Thymus (tissue), 11 donors: ENCODE measurements around the gene KIRREL1. TPM values are rescaled to one million over a fixed set of nuclear protein-coding genes. Genes with fewer than 3 reads are reported as not detected.

Experiments used
- DNase-seq, 9 donors: peaks; one replicate each; pipeline ENCODE4 v3.0.0-alpha.2; 2013; ENCODE audit warnings: low spot score in 9 of 9, low read depth in 6 of 9, missing footprints in 1 of 9
- H3K27ac ChIP-seq, 2 donors: one replicate each; pipeline ENCODE4 v1.5.1; 2013; ENCODE audit warnings: control low read depth in 1 of 2, low read depth in 1 of 2, low read length in 1 of 2, mild to moderate bottlenecking in 1 of 2, moderate library complexity in 1 of 2
- H3K27me3 ChIP-seq, 2 donors: one replicate each; pipeline ENCODE4 v1.5.1; 2013; ENCODE audit warnings: low read length in 1 of 2; ENCODE audit not compliant: control insufficient read depth in 2 of 2, insufficient read depth in 1 of 2
- H3K36me3 ChIP-seq, 2 donors: one replicate each; pipeline ENCODE4 v1.5.1; 2013; ENCODE audit warnings: low read length in 1 of 2, mild to moderate bottlenecking in 1 of 2, moderate library complexity in 1 of 2; ENCODE audit not compliant: control insufficient read depth in 2 of 2, insufficient read depth in 2 of 2
- H3K4me1 ChIP-seq, 2 donors: one replicate each; pipeline ENCODE4 v1.5.1; 2013; ENCODE audit warnings: low read length in 2 of 2; ENCODE audit not compliant: control insufficient read depth in 2 of 2, insufficient read depth in 2 of 2
- H3K4me3 ChIP-seq, 2 donors: one replicate each; pipeline ENCODE4 v1.5.1; 2013; ENCODE audit warnings: low read length in 2 of 2, control low read depth in 1 of 2, mild to moderate bottlenecking in 1 of 2
- H3K9me3 ChIP-seq, 2 donors: one replicate each; pipeline ENCODE4 v1.5.1; 2013; ENCODE audit warnings: low read length in 1 of 2, mild to moderate bottlenecking in 1 of 2; ENCODE audit not compliant: control insufficient read depth in 2 of 2, insufficient read depth in 1 of 2
- WGBS: extraction: QIAGEN DNeasy Blood & Tissue Kit; methylation state at CpG from one replicate; pipeline ENCODE4 v1.1.7; 2013; 5-methylcytosine and 5-hydroxymethylcytosine counted together
- polyA plus RNA-seq: library from polyadenylated mRNA; stranded (reverse); fragments of 200-250 nt; gene quantifications from one replicate; pipeline ENCODE4 v1.2.3, GENCODE V29; 2013
- total RNA-seq: library from RNA; stranded (reverse); fragments of 120-200 nt; gene quantifications from one replicate; pipeline ENCODE4 v1.2.4, GENCODE V29; 2013
- donor health status: healthy.

Gene KIRREL1
- total and polyA plus RNA-seq, 2 donors, result 3.4 to 5.9 TPM

DNA sequence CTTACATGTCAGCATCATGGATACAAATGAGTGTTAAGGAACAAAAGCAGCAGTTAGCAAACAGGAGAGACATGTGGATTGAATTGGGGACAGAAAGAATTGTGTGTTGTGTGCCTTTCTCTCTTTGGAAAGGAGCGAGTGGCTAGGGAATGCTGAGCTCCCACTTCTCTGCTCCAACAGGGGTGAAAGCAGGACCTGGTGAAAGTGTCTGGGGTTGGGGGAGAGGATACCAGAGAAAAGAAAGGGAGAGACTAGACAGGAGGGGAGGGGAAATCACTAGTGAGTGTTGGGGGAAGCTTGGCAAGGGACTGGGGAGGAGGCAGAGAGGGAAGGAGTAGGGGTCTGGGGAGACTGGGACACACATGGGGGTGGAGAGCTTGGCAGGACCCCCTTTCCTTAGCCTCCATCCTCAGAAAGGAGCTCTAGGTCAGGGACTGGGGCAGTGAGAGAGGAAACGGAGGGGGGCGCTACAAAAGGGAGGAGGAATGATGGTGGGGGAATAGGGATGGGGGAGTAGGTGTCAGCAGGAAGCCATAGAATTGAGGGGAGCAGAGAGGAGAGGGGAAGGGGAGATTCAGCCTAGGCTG lies 2.2 kb downstream of the KIRREL1 start:
- Histone ChIP-seq H3K36me3 (no peaks in the 10 kb centered on the region), H3K27ac (no peak overlapping the region), H3K4me3 (no peak overlapping the region), H3K4me1 (peaks cover 5 to 31% of the 10 kb centered on the region in 2 donors), H3K9me3 (no peaks in the 10 kb centered on the region), H3K27me3 (peaks cover 0 to 7% of the 10 kb centered on the region in 2 donors)
- DNase-seq, result no peak
- WGBS, result 90% methylated on average over 3 of the region's 3 CpGs

DNA sequence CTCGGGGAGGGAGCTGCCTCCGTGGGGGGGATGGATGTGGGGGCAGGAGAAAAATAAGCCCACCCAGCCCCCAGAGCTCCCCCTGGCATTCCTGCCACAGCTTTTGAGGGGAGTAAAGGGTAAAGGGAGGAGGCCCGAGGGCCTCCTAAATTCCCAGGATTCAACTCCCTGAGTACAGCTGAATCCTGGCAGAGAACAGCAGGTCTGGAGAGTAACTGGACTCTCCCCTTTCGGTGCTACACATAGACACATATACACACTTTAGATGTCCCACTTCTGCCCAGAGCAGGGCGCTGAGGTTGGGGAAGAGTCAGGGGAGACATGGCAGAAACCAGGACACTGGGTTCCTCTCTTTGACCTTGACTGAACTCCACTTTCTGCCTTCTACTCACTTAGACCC lies 3.0 kb downstream of the KIRREL1 start:
- 95% methylated on average over 5 of the region's 5 CpGs for WGBS
- Histone ChIP-seq H3K4me1 (peaks cover 5 to 31% of the 10 kb centered on the region in 2 donors), H3K27me3 (peaks cover 0 to 4% of the 10 kb centered on the region in 2 donors), H3K27ac (no peak overlapping the region), H3K36me3 (no peaks in the 10 kb centered on the region), H3K4me3 (no peak overlapping the region), H3K9me3 (no peaks in the 10 kb centered on the region)
- DNase-seq, result no peak

DNA sequence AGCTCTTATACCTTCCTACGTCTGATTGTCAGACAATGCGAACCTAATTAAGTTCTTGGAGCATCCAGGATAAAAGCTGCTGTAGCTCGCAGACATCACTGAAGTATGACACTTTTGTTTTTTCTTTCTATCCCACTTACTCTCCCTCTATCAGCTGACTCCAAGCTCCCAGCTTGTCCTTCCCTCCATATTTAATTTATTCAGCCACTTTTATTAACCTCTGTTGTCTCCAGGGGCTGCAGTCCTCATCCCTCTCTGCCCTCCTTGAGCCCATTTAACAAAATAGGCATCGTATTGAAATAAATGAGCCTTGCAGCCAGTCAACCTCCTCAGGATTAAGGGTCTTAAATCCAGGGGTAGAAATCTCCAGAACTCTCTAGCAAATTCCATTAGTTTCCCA lies 7.1 kb downstream of the KIRREL1 start:
- 94% methylated on average over 4 of the region's 4 CpGs for WGBS
- Histone ChIP-seq H3K9me3 (no peaks in the 10 kb centered on the region), H3K4me3 (no peak overlapping the region), H3K4me1 (peaks cover 4 to 10% of the 10 kb centered on the region in 2 donors), H3K27me3 (no peaks in the 10 kb centered on the region), H3K36me3 (no peaks in the 10 kb centered on the region), H3K27ac (no peak overlapping the region)
- DNase-seq, result no peak

DNA sequence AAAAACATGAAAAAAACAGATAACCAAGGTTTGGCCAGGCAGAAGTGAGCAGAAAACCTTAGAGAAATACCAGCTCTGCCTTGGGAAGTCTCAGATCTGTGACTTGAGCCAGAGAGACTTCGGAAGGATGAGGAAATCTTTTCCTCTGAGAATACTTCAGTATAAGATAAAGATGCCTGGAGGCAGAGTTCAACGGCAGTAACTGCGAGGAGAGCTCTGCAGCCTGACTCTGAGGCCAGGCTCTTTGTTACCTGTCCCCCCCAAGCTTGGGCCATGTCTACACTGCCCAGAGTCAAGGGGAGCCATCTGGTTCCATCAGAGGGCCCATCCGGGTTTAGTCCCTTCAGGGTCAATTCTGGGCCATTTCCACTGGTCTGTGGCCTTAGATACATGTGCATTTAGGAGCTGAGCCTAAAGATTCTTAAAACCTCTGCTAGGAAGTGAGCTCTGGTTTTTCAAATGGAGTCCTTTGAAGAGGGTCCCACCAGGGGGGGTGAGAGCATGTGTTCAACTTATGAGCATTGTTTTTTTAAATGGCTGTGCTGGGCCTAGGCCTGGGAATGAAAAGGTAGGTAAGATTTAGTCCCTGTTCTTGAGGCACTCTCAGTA lies 8.7 kb downstream of the KIRREL1 start:
- 94% methylated on average over 4 of the region's 4 CpGs for WGBS
- H3K4me1 ChIP-seq, result peaks cover 3 to 4% of the 10 kb centered on the region in 2 donors

DNA sequence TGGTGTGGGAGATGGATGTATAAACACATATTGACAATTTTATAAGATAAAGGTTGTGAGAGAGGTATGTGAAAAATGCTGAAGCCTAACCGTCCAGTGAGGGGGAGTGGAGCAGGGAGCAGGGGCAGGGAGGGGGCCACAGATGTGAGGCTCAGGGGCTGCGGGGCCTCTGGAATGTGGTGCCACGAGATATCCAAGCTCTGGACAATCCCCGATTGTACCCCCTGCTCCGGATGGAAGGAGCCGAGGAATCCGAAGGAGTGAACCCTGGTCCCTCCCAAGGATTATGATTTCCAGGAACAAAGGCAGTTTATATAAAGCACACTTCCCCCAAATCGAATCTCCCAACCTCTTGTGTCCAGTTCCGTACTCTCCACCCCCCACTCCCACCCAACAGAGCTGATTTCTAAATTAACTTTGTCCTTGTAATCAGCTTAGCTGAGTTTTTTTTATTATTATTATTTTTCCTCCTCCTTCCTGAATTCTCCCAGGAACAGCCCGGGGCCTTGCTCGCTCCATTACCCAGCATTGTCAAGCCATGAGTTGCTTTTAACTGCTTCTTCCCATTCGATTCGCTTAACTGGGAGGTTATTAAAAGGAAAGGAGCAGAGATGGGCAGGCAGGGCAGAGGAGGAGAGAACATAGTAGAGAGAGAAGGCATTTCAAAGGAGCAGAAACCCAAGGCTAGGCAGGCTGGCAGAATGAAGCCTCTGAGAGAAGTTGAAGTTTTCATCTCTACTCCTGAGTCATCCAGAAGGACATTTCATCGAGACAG lies 9.4 kb downstream of the KIRREL1 start:
- H3K9me3 ChIP-seq, result no peaks in the 10 kb centered on the region
- no peaks in the 10 kb centered on the region for H3K27me3 ChIP-seq
- DNase-seq, result no peak
- peaks cover 3 to 4% of the 10 kb centered on the region in 2 donors for H3K4me1 ChIP-seq
- no peaks in the 10 kb centered on the region for H3K36me3 ChIP-seq
- no peak overlapping the region for H3K4me3 ChIP-seq
- H3K27ac ChIP-seq, result peak overlapping the region in 1 of 2 donors; percentile 48
- WGBS, result 93% methylated on average over 14 of the region's 14 CpGs

More for the DNA sequence above, 8.7 kb downstream of the KIRREL1 start:
- H3K9me3 ChIP-seq, result no peaks in the 10 kb centered on the region
- no peak overlapping the region for H3K4me3 ChIP-seq
- no peaks in the 10 kb centered on the region for H3K36me3 ChIP-seq
- H3K27me3 ChIP-seq, result no peaks in the 10 kb centered on the region
- H3K27ac ChIP-seq, result no peak overlapping the region
- peak in 2 of 9 donors; percentile 19 to 47 for DNase-seq

DNA sequence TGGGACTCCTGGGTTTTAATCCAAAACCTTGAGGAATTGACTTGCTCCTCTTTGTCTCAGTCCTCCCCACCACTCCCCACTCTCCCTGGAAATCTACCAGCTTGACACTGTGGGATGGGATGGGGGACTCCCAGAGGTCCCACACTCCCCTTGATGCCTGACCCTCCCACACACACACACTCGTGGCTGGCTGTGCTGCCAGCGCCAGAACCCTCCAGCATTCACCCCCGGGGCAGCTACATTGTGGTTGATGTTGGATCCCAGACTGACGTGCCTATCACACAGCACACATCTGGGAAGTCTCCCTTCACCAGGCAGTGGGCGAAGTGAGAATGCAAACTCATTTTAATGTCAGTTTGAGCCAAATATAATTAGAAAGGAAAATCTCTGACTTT lies 10.0 kb downstream of the KIRREL1 start:
- H3K9me3 ChIP-seq, result no peaks in the 10 kb centered on the region
- H3K4me1 ChIP-seq, result peaks cover 4 to 7% of the 10 kb centered on the region in 2 donors
- no peaks in the 10 kb centered on the region for H3K27me3 ChIP-seq
- no peak for DNase-seq
- no peak overlapping the region for H3K4me3 ChIP-seq
- 58% methylated on average over 5 of the region's 5 CpGs for WGBS
- no peaks in the 10 kb centered on the region for H3K36me3 ChIP-seq
- peak overlapping the region in 1 of 2 donors; percentile 48 for H3K27ac ChIP-seq

DNA sequence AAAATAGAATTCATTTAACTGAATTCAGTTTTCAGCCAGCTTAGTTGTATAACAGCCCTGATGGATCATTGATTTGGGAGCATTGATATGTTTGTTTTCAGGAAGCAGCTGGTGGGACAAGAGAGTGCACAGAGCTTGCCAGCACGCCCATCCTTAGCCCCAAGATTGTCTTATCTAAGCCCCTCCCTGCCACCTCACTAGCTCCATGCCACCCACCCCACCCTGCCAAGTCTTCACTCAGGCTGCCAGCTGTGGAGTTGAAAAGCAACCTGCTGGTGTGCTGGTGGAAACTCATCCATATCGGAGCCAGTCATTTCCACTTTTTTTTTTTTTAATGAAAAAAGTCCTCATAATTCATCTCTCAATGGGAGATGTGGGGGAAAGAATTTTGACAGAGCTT lies 11.8 kb downstream of the KIRREL1 start:
- 82% methylated on average over 2 of the region's 2 CpGs for WGBS
- no peak overlapping the region for H3K27ac ChIP-seq

DNA sequence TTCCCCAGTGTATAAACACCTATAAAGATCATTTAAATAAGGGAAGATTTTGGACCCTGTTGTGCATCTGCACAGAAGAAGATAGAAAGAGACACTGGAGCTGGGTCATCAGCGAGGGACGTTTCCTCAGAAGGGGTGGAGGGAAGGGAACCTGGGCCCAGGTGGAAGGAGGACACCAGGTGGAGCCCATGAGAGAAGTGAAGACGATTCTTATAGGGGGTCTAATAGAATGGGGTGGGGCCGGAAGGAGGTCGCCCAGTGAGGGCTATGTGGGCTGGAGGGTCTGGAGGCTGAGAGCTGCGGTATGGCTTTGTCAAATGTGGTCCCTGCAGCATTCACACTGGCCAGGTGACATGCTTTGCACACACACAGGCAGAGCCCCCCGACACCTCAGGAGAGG lies 13.7 kb downstream of the KIRREL1 start:
- H3K27ac ChIP-seq, result no peak overlapping the region
- WGBS, result 94% methylated on average over 7 of the region's 7 CpGs
- DNase-seq, result no peak

More for the DNA sequence above, 11.8 kb downstream of the KIRREL1 start:
- Histone ChIP-seq H3K36me3 (no peaks in the 10 kb centered on the region), H3K27me3 (no peaks in the 10 kb centered on the region), H3K4me3 (no peak overlapping the region), H3K4me1 (peaks cover 4 to 13% of the 10 kb centered on the region in 2 donors), H3K9me3 (no peaks in the 10 kb centered on the region)
- DNase-seq, result no peak

More for the DNA sequence above, 13.7 kb downstream of the KIRREL1 start:
- Histone ChIP-seq H3K4me3 (no peak overlapping the region), H3K9me3 (no peaks in the 10 kb centered on the region), H3K27me3 (no peaks in the 10 kb centered on the region), H3K36me3 (no peaks in the 10 kb centered on the region), H3K4me1 (peaks cover 4 to 21% of the 10 kb centered on the region in 2 donors)
